DOHH2 (cell line): ENCODE results near the gene AK6.

ENCODE experiments used
- H3F3A ChIP-seq: fragments of 200-600 bp; sonication (generic), shearing (Covaris generic); 2 replicates; pipeline ENCODE4 v1.6.0; 2016; ENCODE audit warnings: antibody characterized with exemption, mild to moderate bottlenecking; ENCODE audit not compliant: control insufficient read depth, insufficient read depth
- H3K27ac ChIP-seq: fragments of 200-600 bp; sonication (generic); 2 replicates; pipeline ENCODE4 v1.5.1; 2014; ENCODE audit warnings: low read depth, mild to moderate bottlenecking, low read length, moderate library complexity
- H3K27me3 ChIP-seq: fragments of 200-600 bp; sonication (generic); 2 replicates; pipeline ENCODE4 v1.6.1; 2014; ENCODE audit warnings: mild to moderate bottlenecking, low read length, mixed read lengths; ENCODE audit not compliant: control insufficient read depth
- H3K36me3 ChIP-seq: fragments of 200-600 bp; sonication (generic); 2 replicates; pipeline ENCODE4 v1.6.1; 2014; ENCODE audit warnings: mild to moderate bottlenecking, low read length, moderate library complexity, mixed read lengths; ENCODE audit not compliant: control insufficient read depth
- H3K4me1 ChIP-seq: fragments of 200-600 bp; sonication (generic); 2 replicates; pipeline ENCODE4 v1.6.1; 2014; ENCODE audit warnings: mild to moderate bottlenecking, low read length, mixed read lengths; ENCODE audit not compliant: control insufficient read depth
- H3K4me2 ChIP-seq: fragments of 200-600 bp; sonication (generic); 2 replicates; pipeline ENCODE4 v1.6.0; 2014; ENCODE audit warnings: mild to moderate bottlenecking, low read length, moderate library complexity
- H3K4me3 ChIP-seq: fragments of 200-600 bp; sonication (generic); 2 replicates; pipeline ENCODE4 v1.5.1; 2014; ENCODE audit warnings: mild to moderate bottlenecking, low read length, mixed read lengths
- H3K79me2 ChIP-seq: fragments of 200-600 bp; sonication (generic); 2 replicates; pipeline ENCODE4 v1.6.1; 2014; ENCODE audit warnings: mild to moderate bottlenecking, low read length, mixed read lengths; ENCODE audit not compliant: control insufficient read depth
- H3K9me2 ChIP-seq: fragments of 200-600 bp; sonication (generic); replicated peaks from 2 replicates; pipeline ENCODE4 v1.6.1; 2014; ENCODE audit warnings: mild to moderate bottlenecking, low read length, mixed read lengths; ENCODE audit not compliant: control insufficient read depth
- H3K9me3 ChIP-seq: fragments of 200-600 bp; sonication (generic); 2 replicates; pipeline ENCODE4 v1.6.1; 2014; ENCODE audit warnings: antibody characterized with exemption, low read length, mixed read lengths; ENCODE audit not compliant: control insufficient read depth, insufficient read depth
- H4K20me1 ChIP-seq: fragments of 200-600 bp; sonication (generic); 2 replicates; pipeline ENCODE4 v1.6.0; 2014; ENCODE audit warnings: low read depth, mild to moderate bottlenecking, antibody characterized with exemption, low read length, moderate library complexity; ENCODE audit not compliant: control insufficient read depth, insufficient read depth
- CTCF ChIP-seq: fragments of 200-600 bp; sonication (generic); IDR thresholded peaks from one replicate; pipeline ENCODE4 v1.5.1; 2014; ENCODE audit warnings: antibody characterized with exemption, mild to moderate bottlenecking, low read depth, low read length; ENCODE audit not compliant: poor library complexity, severe bottlenecking
- EZH2phosphoT487 ChIP-seq: fragments of 200-600 bp; sonication (generic); IDR thresholded peaks from 2 replicates; pipeline ENCODE4 v1.6.1; 2017; ENCODE audit warnings: borderline replicate concordance, mild to moderate bottlenecking, antibody characterized with exemption, low read length, moderate library complexity, mixed read lengths

AK6 gene

GRCh38 chr5:69359699-69360098, 9.6 kb downstream of the AK6 start:
- Histone ChIP-seq H3K27ac (no peak overlapping the region), H3K4me2 (no peak overlapping the region), H3K79me2 (peaks cover 91% of the 10 kb centered on the region), H3K4me3 (no peak overlapping the region), H3K27me3 (no peaks in the 10 kb centered on the region), H3K36me3 (peaks cover 73% of the 10 kb centered on the region), H3K4me1 (peaks cover 20% of the 10 kb centered on the region), H3K9me3 (no peaks in the 10 kb centered on the region), H3K9me2 (no peaks in the 10 kb centered on the region), H4K20me1 (peaks cover under 1% of the 10 kb centered on the region; the same call in 1 of the 2 replicates), H3F3A (peaks cover 7% of the 10 kb centered on the region)
- TF ChIP-seq EZH2phosphoT487 (no peak), CTCF (no peak)

GRCh38 chr5:69350664-69351063, 18.7 kb downstream of the AK6 start:
- Histone ChIP-seq H3K9me3 (no peaks in the 10 kb centered on the region), H3K36me3 (peaks cover 55% of the 10 kb centered on the region), H3F3A (peaks cover 8% of the 10 kb centered on the region)

GRCh38 chr5:69343083-69343482, 26.2 kb downstream of the AK6 start:
- H3K36me3 ChIP-seq: no peaks in the 10 kb centered on the region
- TF ChIP-seq CTCF: no peak
- no peak for TF ChIP-seq EZH2phosphoT487
- H3K9me3 ChIP-seq: no peaks in the 10 kb centered on the region
- no peak overlapping the region for H3K4me2 ChIP-seq
- H3K4me3 ChIP-seq: no peak overlapping the region
- H3K27ac ChIP-seq: no peak overlapping the region
- H3F3A ChIP-seq: no peaks in the 10 kb centered on the region
- no peaks in the 10 kb centered on the region for H3K9me2 ChIP-seq
- H3K27me3 ChIP-seq: no peaks in the 10 kb centered on the region
- no peaks in the 10 kb centered on the region for H3K79me2 ChIP-seq
- no peaks in the 10 kb centered on the region for H3K4me1 ChIP-seq
- H4K20me1 ChIP-seq: no peaks in the 10 kb centered on the region

More at GRCh38 chr5:69350664-69351063, 18.7 kb downstream of the AK6 start:
- H3K27me3 ChIP-seq: no peaks in the 10 kb centered on the region
- no peak for TF ChIP-seq CTCF
- TF ChIP-seq EZH2phosphoT487: no peak
- H3K79me2 ChIP-seq: peaks cover 4% of the 10 kb centered on the region; the same call in 1 of the 2 replicates
- no peaks in the 10 kb centered on the region for H4K20me1 ChIP-seq
- no peaks in the 10 kb centered on the region for H3K4me1 ChIP-seq
- no peak overlapping the region for H3K4me2 ChIP-seq
- H3K4me3 ChIP-seq: no peak overlapping the region
- no peak overlapping the region for H3K27ac ChIP-seq
- no peaks in the 10 kb centered on the region for H3K9me2 ChIP-seq
